ENCODE measurements around the gene HDAC11.

GRCh38 chr3:13540297-13540995 lies 60.3 kb downstream of the HDAC11 start:
- TF ChIP-seq CTCF (conservative IDR thresholded peaks at IDR 0.05; ENCODE audit: low read depth, low read length), result no peak
- no peak for TF ChIP-seq EZH2 (IDR thresholded peaks at IDR 0.05; ENCODE audit: borderline replicate concordance, low read depth, low read length, poor library complexity, severe bottlenecking)
